GM12878 (cell line): ENCODE data around the gene SYNDIG1. TPM values are rescaled to one million over a fixed set of nuclear protein-coding genes. Genes with fewer than 3 reads are reported as not detected.

Source experiments
- ATAC-seq: fragments of 200-7000 bp; cut with Tn5 transposase; 3 replicates; pipeline ENCODE4 v1.9.1; 2020; ENCODE audit warnings: mild to moderate bottlenecking, moderate library complexity
- BruUV-seq: library from RNA; stranded (reverse); fragments of 400-500 nt; replicated peaks from 2 replicates; lab custom pipeline; 2021; lab: Mats Ljungman, UMichigan
- CTCF ChIA-PET: fragments of 300-600 bp; sonication (Branson Sonifier 250); formaldehyde crosslinking; extraction: SDS; loops from one replicate; lab custom pipeline; 2021; ENCODE audit warnings: inconsistent platforms; lab: Yijun Ruan, JAX
- POLR2A ChIA-PET: fragments of 350-600 bp; formaldehyde crosslinking; extraction: SDS; loops from one replicate; lab custom pipeline; 2021; ENCODE audit warnings: inconsistent platforms; lab: Charles Lee
- RAD21 ChIA-PET: fragments of 300-600 bp; sonication (Branson Sonifier 250); formaldehyde crosslinking; loops from one replicate; lab custom pipeline; 2023; ENCODE audit warnings: antibody characterized with exemption; ENCODE audit not compliant: unreplicated experiment; lab: Charles Lee
- SMC1A ChIA-PET: fragments of 300-600 bp; sonication (Branson Sonifier 250); formaldehyde crosslinking; loops from one replicate; lab custom pipeline; 2023; ENCODE audit not compliant: unreplicated experiment, uncharacterized antibody; lab: Charles Lee
- DNase-seq: peaks from one replicate; pipeline ENCODE4 v3.0.0-alpha.2; 2011; ENCODE audit warnings: low read depth, low spot score
- FAIRE-seq: peaks from 3 replicates; lab custom pipeline; 2011; peaks lifted over from hg19 to GRCh38; lab: Jason Lieb, UNC
- H2AFZ ChIP-seq: 2 replicates; pipeline ENCODE4 v1.6.0; 2011; ENCODE audit warnings: low read depth, low read length, control low read depth; ENCODE audit not compliant: control insufficient read depth
- H3K27ac ChIP-seq: 2 replicates; pipeline ENCODE4 v1.5.1; 2011; ENCODE audit warnings: control low read depth; ENCODE audit not compliant: control insufficient read depth, insufficient read depth
- H3K27me3 ChIP-seq, 2 experiments: replicated peaks in 1 of 2; 2 replicates each; pipeline versions ENCODE4 v1.6.0 to v1.6.1; 2011; ENCODE audit warnings: low read length in 1 of 2; ENCODE audit not compliant: control insufficient read depth in 2 of 2, insufficient read depth in 2 of 2
- H3K36me3 ChIP-seq, 2 experiments: 2 replicates each; pipeline ENCODE4 v1.5.1; 2011; ENCODE audit warnings: low read length in 1 of 2; ENCODE audit not compliant: control insufficient read depth in 2 of 2, insufficient read depth in 2 of 2
- H3K4me1 ChIP-seq: 2 replicates; pipeline ENCODE4 v1.6.1; 2011; ENCODE audit warnings: mild to moderate bottlenecking, low read length, moderate library complexity, mixed read lengths; ENCODE audit not compliant: control insufficient read depth, insufficient read depth
- H3K4me2 ChIP-seq: 2 replicates; pipeline ENCODE4 v1.6.0; 2011; ENCODE audit warnings: control low read depth; ENCODE audit not compliant: control insufficient read depth, insufficient read depth
- H3K4me3 ChIP-seq: fragments of 200-600 bp; sonication (generic); 2 replicates; pipeline ENCODE4 v1.5.1; 2016
- H3K79me2 ChIP-seq: 2 replicates; pipeline ENCODE4 v1.6.0; 2011; ENCODE audit warnings: low read length; ENCODE audit not compliant: control insufficient read depth, insufficient read depth
- H3K9ac ChIP-seq: 2 replicates; pipeline ENCODE4 v1.8.0; 2011; ENCODE audit warnings: low read length, control low read depth, mixed read lengths; ENCODE audit not compliant: control insufficient read depth, insufficient read depth
- H3K9me3 ChIP-seq: replicated peaks from 3 replicates; pipeline ENCODE4 v1.5.1; 2011; ENCODE audit warnings: mild to moderate bottlenecking, low read length; ENCODE audit not compliant: control insufficient read depth, insufficient read depth
- H4K20me1 ChIP-seq: 2 replicates; pipeline ENCODE4 v1.6.0; 2011; ENCODE audit not compliant: control insufficient read depth, insufficient read depth
- BCL3 ChIP-seq: IDR thresholded peaks from 2 replicates; pipeline ENCODE4 v1.6.1; 2011; ENCODE audit warnings: borderline replicate concordance, low read depth, mild to moderate bottlenecking, moderate library complexity, low read length; ENCODE audit not compliant: insufficient read depth, poor library complexity, severe bottlenecking
- HDAC2 ChIP-seq: fragments of 200-600 bp; sonication (generic); IDR thresholded peaks from 2 replicates; pipeline ENCODE4 v1.6.1; 2017
- NBN ChIP-seq: fragments of 450-650 bp; IDR thresholded peaks from 2 replicates; pipeline ENCODE4 v1.6.1; 2016
- NFXL1 ChIP-seq: fragments of 450-650 bp; IDR thresholded peaks from 2 replicates; pipeline ENCODE4 v1.6.1; 2017; ENCODE audit warnings: antibody characterized with exemption, mild to moderate bottlenecking, borderline replicate concordance
- NFYB ChIP-seq: IDR thresholded peaks from 2 replicates; pipeline ENCODE4 v1.6.1; 2011; ENCODE audit warnings: low read depth, mild to moderate bottlenecking, low read length, improper control_type of control experiment, moderate library complexity; ENCODE audit not compliant: insufficient read depth
- RELB ChIP-seq: fragments of 450-650 bp; IDR thresholded peaks from 2 replicates; pipeline ENCODE4 v1.6.1; 2017; ENCODE audit warnings: low read depth, mild to moderate bottlenecking, moderate library complexity
- TCF3 ChIP-seq: IDR thresholded peaks from 2 replicates; pipeline ENCODE4 v1.6.1; 2012; ENCODE audit warnings: low read depth, mild to moderate bottlenecking, low read length, borderline replicate concordance; ENCODE audit not compliant: insufficient read depth
- WGBS: methylation state at CpG from one replicate; pipeline ENCODE4 v1.1.6; 2016; ENCODE audit warnings: low lambda C conversion rate; ENCODE audit not compliant: insufficient replicate concordance, insufficient coverage; ENCODE audit errors: missing lambda C conversion rate; 5-methylcytosine and 5-hydroxymethylcytosine counted together
- in situ Hi-C: fragments of 300-500 bp; cut with MboI; formaldehyde crosslinking; loops from 9 replicates; pipeline ENCODE4 v1.14.3; 2018; ENCODE audit warnings: mixed read lengths
- intact Hi-C: fragments of 100-400 bp; cut with micrococcal nuclease; formaldehyde crosslinking; loops from one replicate; pipeline ENCODE4 v1.14.2; 2022; ENCODE audit not compliant: unreplicated experiment
- polyA plus RNA-seq, 11 experiments: library from polyadenylated mRNA; depleted of rRNA in 4 of 11; unstranded in 6 of 11; stranded (reverse) in 5 of 11; fragments of >200 nt; fragmentation: Nextera tagmentation in 4 of 11; fragmentation: Illumina TruSeq in 1 of 11; extraction: Ambion mirVana in 4 of 11; extraction: Trizol in 1 of 11; gene quantifications; 1 replicate in 1 of 11; 2 replicates in 10 of 11; pipeline versions ENCODE4 v1.2.1 to v1.2.3, GENCODE V29; 2011 to 2016; ENCODE audit warnings: inconsistent platforms in 2 of 11, missing spikeins in 2 of 11, low read depth in 1 of 11
- total RNA-seq, 4 experiments: library from RNA; depleted of rRNA in 3 of 4; stranded (reverse); fragments of >200 nt in 3 of 4; fragmentation: Illumina TruSeq in 1 of 4; extraction: Trizol in 1 of 4; gene quantifications; 2 replicates each; pipeline versions ENCODE4 v1.2.1 to v1.2.3, GENCODE V29; 2013 to 2021

SYNDIG1 gene
- total and polyA plus RNA-seq, 10 of the 15 experiments (the other 5 are each of a cell fraction or from before 2014, with no cell fraction given), result not detected

- CTCF ChIA-PET, result no interaction called here
- intact Hi-C loops (no loop called here), in situ Hi-C loops (no loop called here)
- Histone ChIP-seq H4K20me1 (no peaks in the 10 kb centered on the region), H3K27me3 (peaks cover 0 to 2% of the 10 kb centered on the region in 2 experiments; a peak in 2 of 4 replicates), H3K4me1 (no peaks in the 10 kb centered on the region; the same call in 1 of the 2 replicates), H3K4me3 (no peak overlapping the region), H2AFZ (no peak overlapping the region), H3K9ac (no peak overlapping the region), H3K9me3 (no peaks in the 10 kb centered on the region), H3K27ac (no peak overlapping the region), H3K36me3 (no peaks in the 10 kb centered on the region), H3K4me2 (no peak overlapping the region), H3K79me2 (no peaks in the 10 kb centered on the region)
- ATAC-seq, result no peak
- no TSS peak for BruUV-seq
- no peak for DNase-seq
- TF ChIP-seq RELB (no peak), HDAC2 (no peak), TCF3 (no peak), NBN (no peak), NFXL1 (no peak), NFYB (no peak), BCL3 (no peak)
- POLR2A ChIA-PET, result no interaction called here
- no peak for FAIRE-seq
- SMC1A ChIA-PET, result no interaction called here
- WGBS, result 41% methylated on average over 2 of the region's 2 CpGs
- RAD21 ChIA-PET, result no interaction called here
Observed at GRCh38 chr20:24647713-24648112, 178.3 kb downstream of the SYNDIG1 start.
